HUDEP-2 (cell line): Measurements from ENCODE around the gene ARMC12.
"Not testable (repeated sequence)": the region's sequence is repeated elsewhere in the genome, so short reads cannot be mapped to it uniquely, and the experiment has no call there.

Experiments
- DNase-seq, 76 experiments: peaks; one replicate each; lab custom pipeline; 2025; ENCODE audit not compliant: unreplicated experiment in 76 of 76; lab: John Stamatoyannopoulos, UW

The ARMC12 gene

GRCh38 chr6:35731736-35732532, 4.9 kb upstream of the ARMC12 start:
- peak in 74 of 76 experiments; percentile 58 to 99 (median 96) for DNase-seq

GRCh38 chr6:35733633-35734032, 3.2 kb upstream of the ARMC12 start:
- no peak for DNase-seq

- not testable (repeated sequence) for DNase-seq
Observed at GRCh38 chr6:35734319-35734718, 2.5 kb upstream of the ARMC12 start.

DNA sequence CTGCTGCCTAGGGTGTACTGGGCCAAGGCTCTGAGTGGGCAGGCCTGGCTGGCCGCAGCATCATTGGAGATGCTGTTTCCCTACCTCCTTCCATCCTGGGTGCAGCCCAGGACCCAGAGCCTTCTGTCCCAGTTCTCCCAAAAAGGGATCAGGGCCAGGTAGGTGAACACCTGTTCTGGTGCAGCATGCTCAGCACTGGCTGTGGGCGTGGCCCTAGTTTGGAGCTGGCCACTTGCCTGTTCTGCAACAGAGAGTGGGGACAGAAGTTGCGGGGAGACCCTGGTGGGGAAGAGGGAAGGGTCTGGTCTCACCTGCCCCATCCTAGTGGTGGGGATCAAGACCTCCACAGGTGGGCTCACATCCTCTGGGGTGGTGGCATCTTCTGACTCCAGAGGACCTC, 1.4 kb upstream of the ARMC12 start:
- no peak for DNase-seq

- DNase-seq = peak in 70 of 76 experiments; percentile 17 to 89 (median 70)
Observed at GRCh38 chr6:35736253-35736894, 458 bp upstream of the ARMC12 start.

DNA sequence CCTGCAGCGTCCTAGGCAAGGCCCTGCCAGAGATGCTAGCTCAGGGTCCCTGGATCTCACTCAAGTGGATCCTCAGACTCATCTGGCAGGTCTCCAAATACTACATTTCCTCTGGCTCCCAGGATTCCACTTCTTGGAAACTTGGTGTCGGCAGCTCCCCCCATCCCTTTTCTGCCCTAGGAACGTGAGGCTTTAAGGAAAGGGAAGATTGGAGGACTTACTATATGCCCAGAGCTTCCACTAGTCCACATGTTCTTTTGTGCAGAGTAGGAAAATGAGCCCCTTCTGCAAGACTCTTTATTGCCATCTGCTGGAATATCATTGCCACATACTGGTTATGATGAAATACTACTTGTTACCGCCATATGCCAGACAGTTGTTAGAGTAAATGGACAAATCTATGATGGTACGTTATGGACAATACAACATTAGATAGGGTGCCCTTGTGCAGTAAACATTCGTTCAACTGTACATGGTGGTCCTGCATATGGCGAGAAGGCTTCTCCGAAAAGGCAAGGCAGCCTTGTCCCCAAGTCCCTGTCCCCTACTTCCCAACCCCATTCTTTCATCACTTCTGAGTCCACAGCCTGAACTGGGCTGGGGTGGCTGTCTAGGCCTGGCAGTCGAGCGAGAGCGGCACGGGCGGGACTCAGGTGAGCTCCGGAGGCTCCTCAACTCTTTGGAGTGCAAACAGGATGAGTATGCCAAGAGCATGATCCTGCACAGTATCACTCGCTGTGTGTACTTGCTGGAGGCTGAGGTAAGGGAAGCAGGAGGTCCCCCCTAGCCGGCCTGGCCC, 780 bp downstream of the ARMC12 start:
- peak in 40 of 76 experiments; percentile 15 to 86 (median 73) for DNase-seq

GRCh38 chr6:35739645-35740524, 3.1 kb downstream of the ARMC12 start:
- DNase-seq = no peak

DNA sequence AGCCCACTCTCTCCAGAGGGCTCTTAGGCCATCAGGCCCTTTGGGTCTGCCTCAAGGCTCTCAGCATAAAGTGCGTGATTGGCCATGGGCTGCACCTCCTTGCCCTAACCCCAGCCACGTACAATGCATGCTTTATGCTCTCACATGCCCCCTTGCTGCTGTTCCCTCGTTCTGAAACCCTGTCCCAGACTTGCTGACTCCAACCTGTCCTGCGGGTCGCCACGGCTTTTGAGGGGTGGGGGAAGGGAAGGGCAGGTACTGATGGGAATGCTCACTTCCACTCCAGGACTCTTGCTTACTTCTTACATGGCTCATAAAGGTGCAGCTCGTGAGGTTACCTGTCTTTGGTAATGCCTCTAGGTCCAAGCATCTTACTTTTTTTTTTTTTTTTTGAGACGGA, 6.0 kb downstream of the ARMC12 start:
- no peak for DNase-seq

GRCh38 chr6:35745509-35745908, 8.7 kb downstream of the ARMC12 start:
- no peak for DNase-seq

DNA sequence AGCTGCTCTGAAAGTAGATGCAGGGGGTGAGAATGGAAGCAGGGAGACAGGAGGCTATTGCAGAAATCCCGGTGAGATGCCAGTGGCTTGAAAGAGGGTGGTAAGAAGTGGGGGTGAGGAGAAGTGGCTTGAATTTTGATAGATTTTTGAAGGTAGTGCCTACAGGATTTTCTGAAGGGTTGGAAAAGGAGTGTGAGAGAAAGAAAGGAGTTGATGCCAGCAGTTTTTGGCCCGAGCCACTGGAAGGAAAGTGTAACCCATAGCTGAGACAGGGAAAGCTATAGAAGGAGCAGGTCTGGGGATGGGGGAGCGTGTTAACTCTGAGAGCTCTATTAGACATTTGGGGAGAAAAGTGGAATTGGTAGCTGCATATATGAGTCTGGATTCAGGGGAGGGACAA, 9.7 kb downstream of the ARMC12 start:
- DNase-seq = no peak

GRCh38 chr6:35747877-35748276, 11.0 kb downstream of the ARMC12 start:
- no peak for DNase-seq

DNA sequence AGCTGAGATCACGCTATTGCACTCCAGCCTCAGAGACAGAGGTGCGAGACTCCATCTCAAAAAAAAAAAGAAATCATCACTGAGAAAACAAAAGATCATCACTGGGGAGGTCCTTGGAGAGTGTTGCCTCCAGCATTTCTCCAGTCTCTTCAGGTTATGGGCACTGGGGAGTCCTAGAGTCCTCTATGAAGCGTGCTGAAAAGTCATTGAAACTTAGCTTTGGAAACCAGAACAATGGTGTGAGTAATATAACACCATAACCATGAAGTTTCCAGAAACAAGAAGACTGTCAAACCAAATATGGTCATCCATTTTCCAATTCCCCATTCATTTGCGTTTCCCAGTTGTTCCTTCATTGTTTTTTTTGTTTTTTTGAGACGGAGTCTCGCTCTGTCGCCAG, 13.7 kb downstream of the ARMC12 start:
- no peak for DNase-seq

GRCh38 chr6:35751594-35751993, 14.8 kb downstream of the ARMC12 start:
- no peak for DNase-seq

DNA sequence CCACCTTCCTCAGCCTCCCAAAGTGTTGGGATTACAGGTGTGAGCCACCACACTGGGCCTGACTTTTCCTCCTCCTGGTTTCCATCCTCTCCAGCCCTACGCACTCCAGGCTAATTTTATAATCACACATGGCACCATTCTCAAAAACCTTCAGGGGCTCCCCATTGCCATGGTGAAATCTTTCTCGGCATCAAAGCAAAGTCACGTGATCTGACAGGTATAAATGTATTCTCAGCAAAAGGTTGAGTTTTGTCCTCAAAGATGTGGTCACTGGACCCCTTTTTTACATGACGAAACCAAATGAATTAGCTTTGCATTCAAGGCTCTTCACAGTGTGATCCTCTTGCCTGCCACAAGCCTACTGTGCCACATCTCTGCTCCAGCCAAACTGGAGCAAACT, 15.5 kb downstream of the ARMC12 start:
- no peak for DNase-seq

GRCh38 chr6:35754452-35755277, 17.8 kb downstream of the ARMC12 start:
- DNase-seq = no peak

- no peak for DNase-seq
Observed at GRCh38 chr6:35755278-35755924, 18.6 kb downstream of the ARMC12 start.

- peak in 63 of 76 experiments; percentile 12 to 83 (median 48) for DNase-seq
Observed at GRCh38 chr6:35757456-35758123, 20.8 kb downstream of the ARMC12 start.

GRCh38 chr6:35759426-35759825, 22.6 kb downstream of the ARMC12 start:
- no peak for DNase-seq

- DNase-seq = no peak
Observed at GRCh38 chr6:35765739-35766138, 28.9 kb downstream of the ARMC12 start.
